ENCODE measurements around the gene EPS8. TPM values are rescaled to one million over a fixed set of nuclear protein-coding genes. Genes with fewer than 3 reads are reported as not detected.

The EPS8 gene
- total RNA-seq, 1 donor, result 192 TPM

DNA sequence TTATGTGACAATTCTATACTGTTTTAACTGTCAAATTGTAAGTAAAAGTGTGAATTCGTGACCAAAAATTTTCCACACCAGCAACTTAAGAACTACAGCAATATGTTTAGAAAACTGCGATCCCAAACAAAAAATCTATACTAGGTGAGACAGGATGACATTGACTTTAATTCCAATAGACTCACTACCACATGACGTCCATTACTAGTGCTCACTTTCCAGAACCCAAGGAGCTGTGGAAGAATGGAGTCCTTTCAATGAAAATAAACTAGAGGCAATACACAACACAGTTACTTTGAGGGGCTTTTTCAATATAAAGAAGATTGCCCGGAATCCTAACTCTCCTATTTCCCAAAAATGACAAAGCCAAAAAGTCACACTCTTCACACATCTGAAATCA is 1.4 kb downstream of the EPS8 start:
- TF ChIP-seq, protein P1, sequence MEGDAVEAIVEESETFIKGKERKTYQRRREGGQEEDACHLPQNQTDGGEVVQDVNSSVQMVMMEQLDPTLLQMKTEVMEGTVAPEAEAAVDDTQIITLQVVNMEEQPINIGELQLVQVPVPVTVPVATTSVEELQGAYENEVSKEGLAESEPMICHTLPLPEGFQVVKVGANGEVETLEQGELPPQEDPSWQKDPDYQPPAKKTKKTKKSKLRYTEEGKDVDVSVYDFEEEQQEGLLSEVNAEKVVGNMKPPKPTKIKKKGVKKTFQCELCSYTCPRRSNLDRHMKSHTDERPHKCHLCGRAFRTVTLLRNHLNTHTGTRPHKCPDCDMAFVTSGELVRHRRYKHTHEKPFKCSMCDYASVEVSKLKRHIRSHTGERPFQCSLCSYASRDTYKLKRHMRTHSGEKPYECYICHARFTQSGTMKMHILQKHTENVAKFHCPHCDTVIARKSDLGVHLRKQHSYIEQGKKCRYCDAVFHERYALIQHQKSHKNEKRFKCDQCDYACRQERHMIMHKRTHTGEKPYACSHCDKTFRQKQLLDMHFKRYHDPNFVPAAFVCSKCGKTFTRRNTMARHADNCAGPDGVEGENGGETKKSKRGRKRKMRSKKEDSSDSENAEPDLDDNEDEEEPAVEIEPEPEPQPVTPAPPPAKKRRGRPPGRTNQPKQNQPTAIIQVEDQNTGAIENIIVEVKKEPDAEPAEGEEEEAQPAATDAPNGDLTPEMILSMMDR (IDR thresholded peaks at IDR 0.05; ENCODE audit: insufficient read depth, low read length), result no peak
- peak overlapping the region; percentile 87 for H3K4me3 ChIP-seq (ENCODE audit: low read depth, low read length)
- DNase-seq (ENCODE audit: low read depth), result no peak

DNA sequence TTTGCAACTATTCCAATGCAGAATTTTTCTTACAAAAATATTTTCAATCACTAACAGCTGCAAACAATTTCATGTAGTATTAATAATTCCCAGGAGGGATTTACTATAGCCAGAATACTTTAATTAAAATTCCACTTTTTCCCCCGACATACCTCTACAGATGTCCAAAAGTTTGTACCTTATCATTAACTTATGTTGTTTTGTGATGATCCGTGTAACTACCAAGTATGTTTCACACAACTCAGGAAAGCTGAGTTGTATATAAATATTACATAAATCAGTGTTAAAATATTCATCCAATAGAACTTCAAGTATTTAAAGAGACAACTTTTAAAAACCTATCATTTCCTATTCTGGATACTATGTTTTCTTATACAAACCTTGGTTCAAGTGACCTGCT is 2.4 kb downstream of the EPS8 start:
- DNase-seq (ENCODE audit: low read depth), result no peak
- H3K4me3 ChIP-seq (ENCODE audit: low read depth, low read length), result peak overlapping the region; percentile 87
- TF ChIP-seq, protein P1 (IDR thresholded peaks at IDR 0.05; ENCODE audit: insufficient read depth, low read length), result no peak

- TF ChIP-seq, protein P1 (IDR thresholded peaks at IDR 0.05; ENCODE audit: insufficient read depth, low read length), result no peak
- no peak for DNase-seq (ENCODE audit: low read depth)
- no peak overlapping the region for H3K4me3 ChIP-seq (ENCODE audit: low read depth, low read length)
Observed at GRCh38 chr12:15783288-15783687, 5.9 kb downstream of the EPS8 start.

DNA sequence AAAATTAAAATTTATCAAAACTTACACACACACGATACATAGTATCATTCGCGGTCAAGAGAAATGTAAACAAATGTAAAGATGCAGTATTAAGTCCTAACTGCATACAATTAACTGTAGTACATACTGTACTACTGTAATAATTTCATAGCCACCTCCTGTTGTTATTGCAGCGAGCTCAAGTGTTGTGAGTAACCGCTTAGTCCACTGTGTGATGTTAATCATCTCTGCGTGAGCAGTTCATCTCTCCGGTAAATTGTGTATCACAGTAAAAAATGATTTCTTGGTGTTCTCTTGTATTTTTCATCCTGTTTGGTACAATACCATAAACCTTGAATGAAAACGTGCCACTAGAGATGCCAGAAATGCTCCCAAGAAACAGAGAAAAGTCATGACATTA is 6.5 kb downstream of the EPS8 start:
- TF ChIP-seq, protein P1 (IDR thresholded peaks at IDR 0.05; ENCODE audit: insufficient read depth, low read length), result no peak
- no peak overlapping the region for H3K4me3 ChIP-seq (ENCODE audit: low read depth, low read length)
- DNase-seq (ENCODE audit: low read depth), result no peak

DNA sequence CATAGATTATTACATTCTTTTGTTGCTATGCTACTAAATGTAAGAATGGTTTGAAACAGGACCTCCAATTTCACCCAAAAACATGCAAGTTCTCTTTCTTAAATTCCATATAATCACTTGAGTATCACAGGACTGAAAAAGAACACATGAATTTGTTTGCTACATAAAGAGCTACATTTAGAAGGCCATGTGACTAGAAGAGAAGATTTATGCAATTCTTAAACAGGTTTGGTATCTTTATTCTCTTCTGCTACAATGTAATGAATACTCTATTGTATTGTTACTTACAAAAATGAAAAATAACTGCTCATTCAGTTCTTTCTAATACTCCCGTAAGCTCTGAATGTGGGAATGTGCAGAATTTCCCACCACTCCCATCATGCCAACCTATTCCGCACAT is 9.3 kb downstream of the EPS8 start:
- no peak overlapping the region for H3K4me3 ChIP-seq (ENCODE audit: low read depth, low read length)
- DNase-seq (ENCODE audit: low read depth), result no peak
- TF ChIP-seq, protein P1 (IDR thresholded peaks at IDR 0.05; ENCODE audit: insufficient read depth, low read length), result no peak

DNA sequence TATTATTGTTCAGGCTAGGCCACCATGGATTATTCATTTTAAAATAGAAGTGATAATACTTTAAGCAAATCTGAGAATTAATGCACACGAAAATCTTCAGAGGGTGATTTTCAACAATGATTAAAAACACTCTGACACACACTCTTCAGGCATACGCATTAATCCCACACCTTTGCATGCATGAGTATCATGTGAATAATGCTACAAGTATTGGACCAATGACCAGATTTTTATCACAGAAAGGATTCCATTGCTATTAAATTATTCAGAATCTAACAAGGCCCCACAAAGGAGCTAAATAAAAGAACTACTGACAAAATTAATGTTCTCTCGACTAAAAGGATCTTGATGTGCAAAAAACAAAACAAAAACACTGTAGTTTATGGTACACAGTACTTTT is 11.1 kb downstream of the EPS8 start:
- DNase-seq (ENCODE audit: low read depth), result peak; percentile 48
- TF ChIP-seq, protein P1 (IDR thresholded peaks at IDR 0.05; ENCODE audit: insufficient read depth, low read length), result no peak
- H3K4me3 ChIP-seq (ENCODE audit: low read depth, low read length), result no peak overlapping the region

DNA sequence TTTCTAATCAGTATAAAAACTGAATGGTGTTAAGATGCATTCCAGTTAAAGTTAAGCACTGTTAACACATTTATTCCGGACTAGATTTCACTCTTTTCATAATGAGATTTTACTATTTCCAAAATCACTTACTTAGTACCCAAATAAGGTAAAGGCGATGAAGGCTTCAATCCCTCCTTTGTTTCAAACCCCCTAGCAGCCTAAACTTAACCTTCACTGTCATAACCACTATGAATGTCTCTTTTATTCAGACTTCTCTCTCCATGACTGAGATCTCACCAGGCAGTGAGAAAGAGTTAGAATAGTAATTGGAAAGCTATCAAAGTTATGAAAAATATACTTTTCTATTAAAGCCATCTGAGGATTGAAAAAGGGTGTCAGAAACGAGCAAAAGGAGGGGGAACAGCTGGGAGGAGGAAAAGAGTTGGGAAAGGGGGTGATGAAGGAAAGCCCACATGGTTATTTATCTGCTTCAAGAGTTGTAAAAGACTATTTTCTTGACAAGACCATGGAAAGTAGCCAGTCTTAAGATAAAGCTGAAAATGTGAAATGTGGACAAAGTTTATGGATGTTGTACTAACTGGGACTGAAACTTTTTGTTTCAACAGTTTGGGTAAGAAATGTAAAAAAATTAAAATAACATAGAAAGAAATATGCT is 11.7 kb downstream of the EPS8 start:
- no peak overlapping the region for H3K4me3 ChIP-seq (ENCODE audit: low read depth, low read length)

More for the DNA sequence above, 11.7 kb downstream of the EPS8 start:
- TF ChIP-seq, protein P1 (IDR thresholded peaks at IDR 0.05; ENCODE audit: insufficient read depth, low read length), result no peak
- peak; percentile 57 for DNase-seq (ENCODE audit: low read depth)
